ENCODE measurements around the gene SHC4.
"Not testable (repeated sequence)": the region's sequence is repeated elsewhere in the genome, so short reads cannot be mapped to it uniquely, and the experiment has no call there.

The SHC4 gene

GRCh38 chr15:48792408-48792807 is 171.3 kb downstream of the SHC4 start:
- DNase-seq, result no peak

GRCh38 chr15:48790466-48791115 is 173.1 kb downstream of the SHC4 start:
- not testable (repeated sequence) for DNase-seq

- DNase-seq, result no peak
These were observed 178.0 kb downstream of the SHC4 start for GRCh38 chr15:48785712-48786111.

- peak; percentile 56 for DNase-seq
These were observed 178.5 kb downstream of the SHC4 start for GRCh38 chr15:48785195-48785594.

- no peak for DNase-seq
These were observed 179.0 kb downstream of the SHC4 start for GRCh38 chr15:48784756-48785155.

GRCh38 chr15:48782911-48783310 is 180.8 kb downstream of the SHC4 start:
- no peak for DNase-seq

GRCh38 chr15:48781481-48782081 is 182.1 kb downstream of the SHC4 start:
- DNase-seq, result no peak

- DNase-seq, result no peak
These were observed 182.7 kb downstream of the SHC4 start for GRCh38 chr15:48781017-48781416.

- no peak for DNase-seq
These were observed 185.4 kb downstream of the SHC4 start for GRCh38 chr15:48778331-48778730.

GRCh38 chr15:48777645-48778330 is 185.9 kb downstream of the SHC4 start:
- no peak for DNase-seq

GRCh38 chr15:48775546-48775945 is 188.2 kb downstream of the SHC4 start:
- DNase-seq, result no peak

- no peak for DNase-seq
These were observed 189.2 kb downstream of the SHC4 start for GRCh38 chr15:48774484-48774883.
